Mesodermal cell (in vitro differentiated cells): Measurements from ENCODE around the gene MFAP2.
"Not testable (repeated sequence)": the region's sequence is repeated elsewhere in the genome, so short reads cannot be mapped to it uniquely, and the experiment has no call there.

Experiments
- H3K27ac ChIP-seq: 2 replicates; pipeline ENCODE4 v1.7.0; 2013; ENCODE audit warnings: mild to moderate bottlenecking, low read depth, low read length, moderate library complexity; ENCODE audit not compliant: severe bottlenecking
- H3K36me3 ChIP-seq: 2 replicates; pipeline ENCODE4 v1.7.1; 2013; ENCODE audit warnings: mild to moderate bottlenecking, low read length, moderate library complexity; ENCODE audit not compliant: control insufficient read depth, insufficient read depth
- H3K4me1 ChIP-seq: one replicate; pipeline ENCODE4 v1.7.1; 2013; ENCODE audit warnings: mild to moderate bottlenecking, low read length; ENCODE audit not compliant: insufficient read depth, control insufficient read depth, poor library complexity, severe bottlenecking
- H3K4me3 ChIP-seq: 2 replicates; pipeline ENCODE4 v1.7.0; 2013; ENCODE audit warnings: low read length, control low read depth, mild to moderate bottlenecking; ENCODE audit not compliant: insufficient read depth, poor library complexity, severe bottlenecking; ENCODE audit errors: extremely low read depth
- H3K9me3 ChIP-seq: 2 replicates; pipeline ENCODE4 v1.7.1; 2013; ENCODE audit warnings: mild to moderate bottlenecking, low read length, moderate library complexity; ENCODE audit not compliant: control insufficient read depth
- WGBS, 2 experiments: methylation state at CpG; one replicate each; pipeline ENCODE4 v1.1.5; 2013; ENCODE audit warnings: missing lambda C conversion rate in 2 of 2; ENCODE audit not compliant: insufficient coverage in 2 of 2; 5-methylcytosine and 5-hydroxymethylcytosine counted together

MFAP2 gene

GRCh38 chr1:16961297-16962133 lies 18.9 kb downstream of the MFAP2 start:
- no peaks in the 10 kb centered on the region for H3K9me3 ChIP-seq
- 94 to 96% methylated on average over 12 to 13 of the region's 14 CpGs for WGBS, 2 experiments
- H3K36me3 ChIP-seq: peaks cover 10% of the 10 kb centered on the region
- H3K27ac ChIP-seq: no peak overlapping the region
- no peaks in the 10 kb centered on the region for H3K4me1 ChIP-seq
- peak overlapping the region; percentile 26 for H3K4me3 ChIP-seq

DNA sequence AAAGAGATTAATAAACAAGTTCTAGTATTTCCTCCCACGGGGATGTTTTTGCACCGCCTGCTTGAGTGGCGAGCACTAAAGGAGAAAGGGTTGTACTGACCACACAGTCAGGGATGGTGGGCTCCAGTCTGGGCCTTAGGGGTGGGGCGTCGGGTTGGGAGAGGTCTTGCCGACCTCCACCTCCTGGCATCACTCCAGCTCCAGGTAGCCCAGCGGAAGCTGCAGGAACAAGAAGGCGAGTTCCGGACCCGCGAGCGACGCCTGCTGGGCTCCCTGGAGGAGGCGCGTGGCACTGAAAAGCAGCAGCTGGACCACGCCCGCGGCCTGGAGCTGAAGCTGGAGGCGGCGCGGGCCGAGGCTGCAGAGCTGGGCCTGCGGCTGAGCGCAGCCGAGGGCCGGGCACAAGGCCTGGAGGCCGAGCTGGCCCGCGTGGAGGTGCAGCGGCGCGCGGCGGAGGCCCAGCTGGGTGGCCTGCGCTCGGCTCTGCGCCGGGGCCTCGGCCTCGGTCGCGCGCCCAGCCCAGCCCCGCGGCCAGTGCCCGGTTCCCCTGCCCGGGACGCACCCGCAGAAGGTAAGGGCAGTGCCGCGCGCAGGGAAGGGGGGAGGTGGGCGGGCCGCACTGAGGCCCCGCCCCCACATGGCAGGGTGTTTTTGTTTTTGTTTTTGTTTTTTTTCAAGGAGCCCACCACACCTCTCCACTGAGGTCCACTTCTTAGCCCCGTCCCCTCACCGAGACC lies 19.7 kb downstream of the MFAP2 start:
- no peaks in the 10 kb centered on the region for H3K9me3 ChIP-seq
- peaks cover 2% of the 10 kb centered on the region for H3K36me3 ChIP-seq
- WGBS, 2 experiments: 5 to 8% methylated on average over 42 to 46 of the region's 57 CpGs
- no peak overlapping the region for H3K27ac ChIP-seq
- H3K4me1 ChIP-seq: no peaks in the 10 kb centered on the region
- peak overlapping the region; percentile 26 for H3K4me3 ChIP-seq

- Histone ChIP-seq H3K4me3 (no peak overlapping the region), H3K9me3 (no peaks in the 10 kb centered on the region), H3K36me3 (no peaks in the 10 kb centered on the region), H3K27ac (no peak overlapping the region), H3K4me1 (no peaks in the 10 kb centered on the region)
- 97% methylated on average over 11 of the region's 12 CpGs for WGBS, 2 experiments
Measured at GRCh38 chr1:16958475-16958874, 21.9 kb downstream of the MFAP2 start.

- no peaks in the 10 kb centered on the region for H3K9me3 ChIP-seq
- H3K4me1 ChIP-seq: no peaks in the 10 kb centered on the region
- H3K36me3 ChIP-seq: no peaks in the 10 kb centered on the region
- no peak overlapping the region for H3K27ac ChIP-seq
- 89 to 100% methylated on average over 1 to 5 of the region's 8 CpGs for WGBS, 2 experiments
- H3K4me3 ChIP-seq: no peak overlapping the region
Measured at GRCh38 chr1:16957731-16958130, 22.7 kb downstream of the MFAP2 start.

- no peaks in the 10 kb centered on the region for H3K36me3 ChIP-seq
- no peak overlapping the region for H3K27ac ChIP-seq
- 92 to 97% methylated on average over 8 of the region's 8 CpGs for WGBS, 2 experiments
- no peaks in the 10 kb centered on the region for H3K4me1 ChIP-seq
- H3K4me3 ChIP-seq: no peak overlapping the region
- H3K9me3 ChIP-seq: no peaks in the 10 kb centered on the region
Measured at GRCh38 chr1:16956775-16957174, 23.6 kb downstream of the MFAP2 start.

DNA sequence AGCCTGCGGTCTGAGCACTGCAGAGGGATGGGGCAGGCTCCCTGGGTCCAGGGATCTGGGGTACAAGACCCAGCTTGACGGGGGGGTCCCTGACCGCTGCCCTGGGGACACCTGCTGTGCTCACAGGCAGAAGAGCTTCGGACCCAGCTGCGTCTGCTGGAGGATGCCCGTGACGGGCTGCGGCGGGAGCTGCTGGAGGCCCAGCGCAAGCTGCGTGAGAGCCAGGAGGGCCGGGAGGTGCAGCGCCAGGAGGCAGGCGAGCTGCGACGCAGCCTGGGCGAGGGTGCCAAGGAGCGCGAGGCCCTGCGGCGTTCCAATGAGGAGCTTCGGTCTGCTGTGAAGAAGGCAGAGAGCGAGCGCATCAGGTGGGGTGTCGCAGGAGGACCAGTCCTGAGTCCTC lies 25.2 kb downstream of the MFAP2 start:
- Histone ChIP-seq H3K4me3 (no peak overlapping the region), H3K4me1 (no peaks in the 10 kb centered on the region), H3K36me3 (no peaks in the 10 kb centered on the region), H3K27ac (no peak overlapping the region), H3K9me3 (no peaks in the 10 kb centered on the region)
- WGBS, 2 experiments: 95 to 96% methylated on average over 25 of the region's 25 CpGs

DNA sequence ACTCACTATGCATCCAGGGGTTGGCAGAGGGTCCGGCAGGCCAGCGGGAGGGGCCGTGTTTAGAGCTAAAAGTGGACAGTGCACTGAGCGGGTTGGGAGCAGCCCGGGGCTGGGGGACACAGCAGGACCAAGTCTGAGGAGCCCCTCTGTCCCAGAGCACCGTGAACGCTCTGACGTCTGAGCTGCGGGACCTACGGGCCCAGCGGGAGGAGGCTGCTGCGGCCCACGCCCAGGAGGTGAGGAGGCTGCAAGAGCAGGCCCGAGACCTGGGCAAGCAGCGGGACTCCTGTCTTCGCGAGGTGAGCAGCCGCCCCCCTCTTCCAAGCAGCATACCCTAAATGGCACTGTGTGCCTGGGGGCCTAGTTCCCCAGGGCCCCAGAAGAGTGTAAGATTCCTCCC lies 25.8 kb downstream of the MFAP2 start:
- Histone ChIP-seq H3K27ac (no peak overlapping the region), H3K4me1 (no peaks in the 10 kb centered on the region), H3K4me3 (no peak overlapping the region), H3K9me3 (no peaks in the 10 kb centered on the region), H3K36me3 (no peaks in the 10 kb centered on the region)
- WGBS, 2 experiments: 97 to 98% methylated on average over 13 to 16 of the region's 18 CpGs

GRCh38 chr1:16952376-16952775 lies 28.0 kb downstream of the MFAP2 start:
- not testable (repeated sequence) for H3K9me3 ChIP-seq, H3K36me3 ChIP-seq, H3K27ac ChIP-seq, H3K4me3 ChIP-seq, H3K4me1 ChIP-seq
- 84 to 93% methylated on average over 3 to 4 of the region's 4 CpGs for WGBS, 2 experiments

DNA sequence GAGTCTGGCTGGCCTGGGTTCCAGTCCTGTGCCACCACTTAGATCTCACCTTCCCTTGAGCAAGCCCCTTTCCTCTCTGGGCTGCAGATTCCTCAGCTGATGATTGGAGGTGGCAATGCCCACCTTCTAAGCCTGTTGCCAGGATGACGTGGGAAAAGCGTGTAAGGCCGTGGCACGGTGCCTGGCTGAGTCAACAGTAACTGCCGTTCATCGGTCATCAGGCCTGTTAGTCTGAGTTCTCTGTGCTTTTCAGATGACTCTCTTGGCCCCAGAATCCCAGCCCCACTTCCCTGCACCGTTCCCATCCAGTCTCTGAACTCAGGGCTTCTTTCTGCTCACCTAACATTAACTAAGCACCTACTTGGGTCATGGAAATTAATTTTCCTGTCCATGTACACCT lies 31.4 kb downstream of the MFAP2 start:
- WGBS, 2 experiments: 97 to 99% methylated on average over 6 of the region's 7 CpGs
- H3K4me1 ChIP-seq, H3K27ac ChIP-seq, H3K4me3 ChIP-seq, H3K36me3 ChIP-seq, H3K9me3 ChIP-seq: not testable (repeated sequence)

- not testable (repeated sequence) for H3K27ac ChIP-seq, H3K4me1 ChIP-seq, H3K4me3 ChIP-seq, H3K9me3 ChIP-seq
- H3K36me3 ChIP-seq: peaks cover 10% of the 10 kb centered on the region
- 95 to 97% methylated on average over 23 to 25 of the region's 26 CpGs for whole genome bisulfite sequencing, 2 experiments
Measured at GRCh38 chr1:16948282-16948891, 32.0 kb downstream of the MFAP2 start.
